Vagina (tissue), 2 donors: ENCODE results near the gene ZNF316.

Experiments
- CTCF ChIP-seq, 3 experiments: fragments of 450-650 bp in 2 of 3; fragments of 200-600 bp in 1 of 3; sonication (generic) in 1 of 3; IDR thresholded peaks; one replicate each; pipeline ENCODE4 v1.5.1; 2017 to 2019; ENCODE audit warnings: antibody characterized with exemption in 3 of 3, mild to moderate bottlenecking in 2 of 3, moderate library complexity in 2 of 3
- POLR2A ChIP-seq, 2 donors: fragments of 450-650 bp; IDR thresholded peaks; one replicate each; pipeline ENCODE4 v1.6.1; 2017; ENCODE audit warnings: antibody characterized with exemption in 2 of 2, mild to moderate bottlenecking in 2 of 2, moderate library complexity in 2 of 2
- POLR2AphosphoS5 ChIP-seq, 2 donors: sonication (generic); formaldehyde crosslinking; IDR thresholded peaks; one replicate each; pipeline ENCODE4 v1.9.0; 2017; ENCODE audit warnings: antibody characterized with exemption in 2 of 2, mild to moderate bottlenecking in 2 of 2, low read depth in 1 of 2; ENCODE audit not compliant: insufficient read depth in 1 of 2

GRCh38 chr7:6642861-6643640 lies 5.9 kb downstream of the ZNF316 start:
- TF ChIP-seq CTCF (IDR thresholded peaks at IDR 0.05) (no peak), POLR2A (IDR thresholded peaks at IDR 0.05) (no peak), POLR2AphosphoS5 (IDR thresholded peaks at IDR 0.05; ENCODE audit: insufficient read depth in 1 of 2, low read depth in 1 of 2) (no peak)
